Adipose tissue (tissue), 3 donors: Measurements from ENCODE around the gene ATG12. TPM values are rescaled to one million over a fixed set of nuclear protein-coding genes. Genes with fewer than 3 reads are reported as not detected.
"Not testable (repeated sequence)": the region's sequence is repeated elsewhere in the genome, so short reads cannot be mapped to it uniquely, and the experiment has no call there.

ENCODE experiments used
- H3K27ac ChIP-seq: one replicate; pipeline ENCODE4 v1.5.1; 2013; ENCODE audit warnings: low read depth, low read length
- WGBS, 3 donors: extraction: QIAGEN DNeasy Blood & Tissue Kit; methylation state at CpG; one replicate each; pipeline ENCODE4 v1.1.7; 2013; 5-methylcytosine and 5-hydroxymethylcytosine counted together
- polyA plus RNA-seq, 3 donors: library from polyadenylated mRNA; stranded (reverse); fragments of 200-250 nt; gene quantifications; one replicate each; pipeline ENCODE4 v1.2.3, GENCODE V29; 2013
- donor health status: healthy with polysubstance abuse.
- donor health status: Bipolar disorder and iron deficiency.
- donor health status: healthy.

The ATG12 gene
- polyA plus RNA-seq, 3 donors = 21.8 to 32.2 (median 29.7) TPM

DNA sequence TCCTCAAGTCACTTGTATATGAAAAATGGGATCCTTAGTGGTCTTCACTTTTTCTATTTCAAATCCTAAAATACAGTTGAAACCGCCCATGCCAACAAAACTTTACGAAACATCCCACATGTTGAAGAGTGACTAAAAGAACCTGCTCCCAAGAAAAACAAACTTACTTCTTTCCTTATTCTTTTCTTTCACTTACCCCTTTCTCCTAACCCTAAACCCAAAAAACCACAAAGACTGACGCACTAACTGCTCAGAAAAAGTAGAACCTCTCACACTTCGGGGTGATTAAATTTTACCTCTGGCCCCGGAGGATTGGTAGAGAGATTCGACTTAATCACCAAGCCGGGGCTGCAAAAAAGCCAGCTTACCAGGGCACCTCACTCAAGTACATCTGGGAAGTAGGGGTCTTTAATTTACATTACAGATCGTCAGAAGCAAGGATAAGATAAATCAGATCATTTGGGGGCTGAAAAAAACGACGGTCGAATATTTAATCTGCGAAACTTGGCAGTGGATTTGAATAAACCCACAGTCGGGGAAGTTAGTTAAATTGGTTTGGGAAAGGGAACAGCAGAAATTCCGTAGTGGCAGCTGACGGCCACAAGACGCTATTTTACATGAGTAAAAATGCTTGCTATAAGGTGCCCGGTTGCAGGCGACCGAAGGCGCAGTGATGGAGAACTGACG, 26.2 kb downstream of the ATG12 start:
- no peak overlapping the region for H3K27ac ChIP-seq
- 23 to 29% (median 25%) methylated on average over 21 of the region's 21 CpGs for WGBS, 3 donors

DNA sequence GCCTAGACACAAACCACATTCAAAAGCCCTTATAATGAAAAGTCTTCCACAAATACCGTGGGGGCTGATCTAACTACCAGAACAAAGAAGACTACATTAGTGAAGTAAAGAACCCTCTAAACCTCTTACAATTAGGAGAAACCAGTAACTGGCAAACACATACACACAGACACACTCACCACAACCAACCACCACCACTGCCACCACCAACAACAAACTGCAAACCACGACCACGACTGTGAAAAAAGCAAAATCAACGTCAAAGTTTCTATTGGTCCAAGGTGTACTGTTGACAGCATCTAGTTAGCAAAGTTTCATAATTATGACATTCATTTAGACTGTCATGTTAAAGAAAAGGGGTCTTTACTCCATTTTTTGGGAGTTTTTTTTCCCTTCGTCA, 27.6 kb downstream of the ATG12 start:
- H3K27ac ChIP-seq = no peak overlapping the region
- WGBS, 3 donors = 74 to 88% (median 78%) methylated on average over 5 of the region's 5 CpGs

DNA sequence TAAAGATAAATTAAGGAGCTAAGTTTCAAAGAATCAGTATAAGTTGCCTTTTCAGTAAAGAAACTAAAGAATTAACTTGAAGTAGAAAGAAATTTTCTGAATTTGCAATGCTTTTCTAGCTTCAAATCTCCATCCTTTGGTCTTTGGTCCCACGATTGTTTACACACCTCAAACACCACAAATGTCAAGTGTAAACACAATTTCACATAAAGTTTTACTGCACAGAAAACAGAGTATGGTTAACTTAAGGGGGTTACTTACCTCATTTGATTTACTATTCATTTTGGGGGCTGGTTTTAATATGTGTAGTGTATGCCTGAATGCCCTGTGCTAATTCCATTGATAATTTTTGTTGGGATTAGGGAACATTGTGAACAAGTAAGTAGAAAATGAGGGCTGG, 29.0 kb downstream of the ATG12 start:
- H3K27ac ChIP-seq = no peak overlapping the region
- WGBS, 3 donors = 66 to 87% (median 87%) methylated on average over 1 of the region's 1 CpG

DNA sequence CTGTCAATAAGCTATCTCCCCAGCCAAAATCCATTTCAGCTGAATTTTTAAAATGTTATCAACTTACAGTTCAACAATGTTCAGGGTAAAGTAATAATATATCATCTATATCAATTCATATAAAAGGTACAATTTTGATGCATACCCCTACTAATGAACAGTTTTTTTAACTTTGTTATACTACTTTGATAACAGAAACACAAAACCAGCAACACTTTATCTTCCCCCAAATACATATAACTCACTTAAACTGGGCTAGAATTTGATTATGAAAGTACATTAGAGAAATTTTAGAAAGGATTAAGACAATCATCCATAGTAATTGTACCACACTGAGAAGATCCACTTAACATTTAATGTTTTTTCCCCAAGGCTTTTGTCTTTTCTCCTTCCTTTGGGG, 30.0 kb downstream of the ATG12 start:
- H3K27ac ChIP-seq = no peak overlapping the region

DNA sequence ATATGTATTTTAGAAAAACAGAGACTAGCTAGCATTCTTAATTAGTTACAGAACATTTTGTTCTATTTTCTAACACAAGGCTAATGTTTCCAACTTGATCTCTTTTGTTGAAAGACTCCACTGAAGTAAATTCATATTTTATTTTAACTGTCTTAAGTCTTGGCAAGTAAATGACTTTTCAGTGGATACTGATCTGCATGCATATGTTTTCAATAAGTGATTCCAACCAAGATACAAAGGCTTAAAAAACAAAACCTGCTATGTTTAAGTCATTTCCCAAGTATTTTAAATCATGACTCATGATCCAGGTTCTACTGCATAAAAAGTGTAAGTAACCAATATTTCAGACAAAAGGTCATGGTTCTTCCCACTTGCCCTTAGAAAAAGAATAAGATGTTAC, 30.6 kb downstream of the ATG12 start:
- no peak overlapping the region for H3K27ac ChIP-seq

DNA sequence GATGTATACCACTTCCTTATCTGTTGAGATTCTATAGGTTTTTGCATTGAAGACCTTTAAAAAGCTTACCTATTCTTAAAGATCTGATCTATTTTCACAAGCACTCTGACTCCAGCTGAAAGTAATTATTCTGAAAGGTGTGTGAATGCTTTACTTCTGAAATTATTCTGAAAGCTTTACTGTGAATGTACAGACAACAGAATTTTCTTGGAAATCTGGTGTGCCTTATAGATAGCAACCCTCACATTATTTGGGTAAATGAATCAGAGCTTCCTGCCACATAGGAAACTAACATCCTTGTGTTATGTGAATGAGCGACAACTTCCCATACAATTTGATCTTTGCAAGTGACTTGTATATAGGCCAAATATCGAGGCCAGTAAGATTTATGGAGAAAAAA, 31.4 kb downstream of the ATG12 start:
- H3K27ac ChIP-seq = no peak overlapping the region
- 67 to 81% (median 69%) methylated on average over 2 of the region's 2 CpGs for WGBS, 3 donors

DNA sequence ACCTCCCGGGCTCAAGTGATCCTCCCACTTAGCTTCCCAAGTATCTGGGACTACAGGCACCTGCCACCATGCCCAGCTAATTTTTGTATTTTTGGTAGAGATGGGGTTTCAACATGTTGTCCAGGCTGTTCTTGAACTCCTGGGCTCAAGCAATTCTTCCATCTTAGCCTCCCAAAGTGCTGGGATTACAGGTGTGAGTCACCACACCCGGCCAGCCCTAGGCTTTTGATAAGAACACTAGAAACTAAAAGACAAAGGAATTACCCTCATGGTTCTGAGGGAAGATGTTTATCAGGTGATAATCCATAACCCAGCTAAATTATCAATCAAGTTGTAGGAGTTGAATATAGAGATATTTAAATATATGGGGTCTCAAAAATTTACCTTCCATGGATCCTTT, 33.3 kb downstream of the ATG12 start:
- not testable (repeated sequence) for H3K27ac ChIP-seq
- 91 to 100% (median 97%) methylated on average over 2 of the region's 2 CpGs for WGBS, 3 donors

DNA sequence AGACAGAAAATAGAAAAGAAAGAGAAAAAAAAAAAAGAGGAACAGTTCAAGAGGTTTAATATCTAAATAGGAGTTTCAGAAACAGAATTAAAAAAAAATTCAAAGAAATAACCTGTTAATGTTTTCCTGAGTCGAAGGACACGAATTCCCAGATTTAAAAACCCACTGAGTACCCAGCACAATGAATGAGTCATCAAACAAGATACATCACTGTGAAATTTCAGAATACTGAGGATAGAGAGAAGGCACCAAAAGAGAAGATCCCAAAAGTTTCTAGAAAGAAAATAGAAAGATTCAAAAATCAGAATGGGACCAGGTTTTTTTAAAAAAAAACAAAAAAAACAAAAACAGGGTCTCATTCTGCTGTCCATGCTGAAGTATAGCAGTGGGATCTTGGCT, 33.7 kb downstream of the ATG12 start:
- no peak overlapping the region for H3K27ac ChIP-seq
- 87 to 91% (median 88%) methylated on average over 2 of the region's 2 CpGs for WGBS, 3 donors

DNA sequence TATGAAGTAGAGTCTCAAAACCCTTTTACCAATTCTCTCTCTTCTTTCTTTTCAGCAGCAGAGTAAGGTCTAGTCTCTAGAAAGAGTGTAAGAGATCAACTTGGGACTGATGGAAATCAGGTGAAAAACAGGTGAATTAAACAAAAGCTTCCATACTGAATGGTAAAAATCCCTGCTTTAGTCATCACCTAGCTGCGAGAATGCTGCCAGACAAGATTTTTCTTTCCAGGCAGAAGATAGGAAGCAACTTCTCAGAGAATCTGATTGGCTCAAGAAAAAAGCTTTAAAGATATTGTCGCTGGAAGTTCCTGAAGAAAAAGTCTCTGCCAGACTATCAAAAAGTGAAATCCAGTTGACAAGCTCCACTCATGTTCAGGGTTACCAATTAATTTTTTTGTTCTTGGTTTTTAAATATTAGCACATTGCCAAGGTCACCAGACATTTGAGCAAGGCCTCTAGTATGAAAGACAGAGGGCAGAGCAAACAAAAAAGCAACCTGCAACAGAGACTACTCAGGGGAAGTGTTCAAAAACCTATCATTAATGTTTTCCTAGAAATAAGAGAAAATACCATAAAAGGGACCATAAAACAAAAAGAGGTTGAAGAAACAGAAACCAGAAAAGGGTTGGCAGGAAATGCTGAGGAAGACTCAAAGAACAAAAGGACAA, 34.2 kb downstream of the ATG12 start:
- H3K27ac ChIP-seq = no peak overlapping the region
- 30 to 83% (median 82%) methylated on average over 2 of the region's 2 CpGs for WGBS, 3 donors

DNA sequence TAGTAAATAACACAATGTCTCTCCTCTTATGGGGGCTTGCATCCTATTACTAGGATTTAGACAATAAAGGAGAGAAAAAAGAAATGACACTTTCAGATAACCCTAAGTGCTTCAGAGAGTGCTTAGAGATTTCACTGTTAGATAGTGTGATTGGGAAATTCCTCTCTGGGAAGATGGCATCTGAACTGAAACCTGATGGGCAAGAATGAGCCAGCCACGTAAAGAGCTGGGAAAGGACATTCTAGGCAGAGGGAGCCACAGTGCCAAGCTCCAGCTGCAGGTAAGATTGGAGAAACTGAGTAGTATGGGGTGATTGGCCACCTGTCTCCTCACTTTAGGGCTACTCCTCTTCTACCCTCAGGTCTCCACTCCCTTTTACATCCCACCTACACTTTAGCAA, 39.4 kb downstream of the ATG12 start:
- H3K27ac ChIP-seq = no peak overlapping the region
- 63 to 86% (median 67%) methylated on average over 1 of the region's 1 CpG for WGBS, 3 donors

DNA sequence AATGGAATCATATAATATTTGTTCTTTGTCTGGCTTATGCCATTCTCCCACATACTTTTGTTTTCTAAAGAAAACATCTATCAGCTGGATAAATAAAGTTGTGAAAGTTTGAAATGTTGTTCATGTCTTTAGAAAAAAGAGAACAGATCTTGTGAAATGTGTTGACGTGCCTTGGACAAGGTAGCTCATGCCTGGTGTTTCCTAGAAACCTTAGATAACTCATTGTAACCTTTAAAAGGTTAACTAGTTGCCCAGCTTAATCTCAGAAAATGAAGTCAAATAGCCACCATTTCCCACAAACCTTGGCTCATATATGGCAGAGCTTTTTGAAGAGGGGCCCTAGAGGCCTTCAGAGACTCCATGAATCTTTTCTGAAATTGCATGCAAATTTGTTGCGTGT, 40.2 kb downstream of the ATG12 start:
- 88 to 94% (median 89%) methylated on average over 2 of the region's 2 CpGs for WGBS, 3 donors
- no peak overlapping the region for H3K27ac ChIP-seq

DNA sequence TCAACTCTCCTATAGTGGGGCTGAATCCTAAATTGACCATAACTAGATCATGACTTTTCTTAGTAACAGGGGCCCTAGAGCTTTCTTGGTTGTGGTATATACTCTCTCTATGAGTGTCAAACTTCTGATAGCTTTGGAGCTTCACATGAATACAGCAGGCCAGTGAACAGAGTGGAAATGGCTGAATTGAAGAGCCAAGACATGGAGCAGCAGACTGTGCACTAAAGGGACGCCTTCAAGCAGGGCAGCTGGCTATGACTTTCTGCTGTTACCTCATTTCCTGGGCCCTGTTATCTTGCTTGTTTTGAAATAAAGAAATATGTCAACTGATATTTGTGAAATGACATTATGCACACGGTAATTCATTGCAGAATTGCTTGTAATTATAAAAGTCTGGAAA, 41.3 kb downstream of the ATG12 start:
- 68 to 87% (median 68%) methylated on average over 2 of the region's 2 CpGs for WGBS, 3 donors
- H3K27ac ChIP-seq = no peak overlapping the region

DNA sequence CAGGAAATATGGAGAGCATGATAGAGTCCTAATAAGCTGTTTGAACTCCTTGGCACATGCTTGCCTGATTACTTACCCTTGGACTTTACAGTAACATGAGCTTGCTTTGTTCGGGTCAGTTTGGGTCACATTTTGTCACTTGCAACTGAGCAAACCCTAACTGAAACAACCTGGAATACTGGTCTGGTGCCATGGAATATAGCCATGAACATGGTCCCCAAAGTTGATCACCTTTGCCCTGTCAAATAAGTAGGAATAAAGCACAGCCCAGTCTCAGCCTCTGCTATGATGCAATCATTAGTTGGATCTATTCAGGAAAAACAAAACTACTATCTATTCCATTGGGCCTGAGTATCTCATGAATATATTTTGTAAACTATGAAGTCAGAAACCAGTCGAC, 43.1 kb downstream of the ATG12 start:
- WGBS, 3 donors = 31 to 54% (median 40%) methylated on average over 2 of the region's 2 CpGs
- no peak overlapping the region for H3K27ac ChIP-seq

DNA sequence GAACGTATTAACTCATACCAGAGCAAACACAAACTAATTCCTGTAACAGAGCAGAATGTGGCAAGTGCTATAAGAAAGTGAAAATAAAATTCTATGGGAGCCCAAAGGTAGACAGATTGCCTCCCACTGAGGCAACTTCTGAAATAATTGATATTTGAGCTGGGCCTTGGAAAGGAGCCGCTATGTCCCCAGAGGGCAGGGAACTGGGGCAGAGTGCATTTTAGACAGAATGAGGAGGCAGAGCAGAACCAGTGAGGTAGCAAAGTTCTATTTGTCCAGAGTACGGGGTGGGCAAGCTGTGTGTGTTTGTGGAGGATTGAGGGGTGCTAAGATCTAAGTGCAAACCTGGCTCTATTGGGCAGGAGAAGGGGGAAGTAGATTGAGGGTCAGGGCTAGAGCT, 44.7 kb downstream of the ATG12 start:
- WGBS, 3 donors = 79 to 91% (median 83%) methylated on average over 3 of the region's 3 CpGs
- H3K27ac ChIP-seq = no peak overlapping the region

DNA sequence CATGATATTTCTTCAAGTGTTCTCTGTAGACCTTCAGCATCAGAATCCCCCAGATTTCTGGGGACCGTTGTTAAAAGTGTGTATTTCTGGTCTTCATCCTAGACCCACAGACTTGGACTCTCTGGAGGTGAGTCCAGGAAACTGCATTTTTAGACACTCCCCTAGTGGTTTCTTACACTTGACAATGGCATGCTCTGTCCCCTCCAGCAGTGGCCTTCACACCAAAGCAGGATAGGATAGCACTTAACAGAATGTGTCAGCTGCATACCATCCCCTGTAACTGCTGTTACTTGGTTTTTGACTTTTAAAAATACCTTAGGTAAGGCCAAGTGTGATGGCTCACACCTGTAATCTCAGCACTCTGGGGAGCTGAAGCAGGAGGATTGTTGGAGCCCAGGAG, 45.7 kb downstream of the ATG12 start:
- no peak overlapping the region for H3K27ac ChIP-seq
- 86 to 100% (median 94%) methylated on average over 1 of the region's 1 CpG for WGBS, 3 donors

DNA sequence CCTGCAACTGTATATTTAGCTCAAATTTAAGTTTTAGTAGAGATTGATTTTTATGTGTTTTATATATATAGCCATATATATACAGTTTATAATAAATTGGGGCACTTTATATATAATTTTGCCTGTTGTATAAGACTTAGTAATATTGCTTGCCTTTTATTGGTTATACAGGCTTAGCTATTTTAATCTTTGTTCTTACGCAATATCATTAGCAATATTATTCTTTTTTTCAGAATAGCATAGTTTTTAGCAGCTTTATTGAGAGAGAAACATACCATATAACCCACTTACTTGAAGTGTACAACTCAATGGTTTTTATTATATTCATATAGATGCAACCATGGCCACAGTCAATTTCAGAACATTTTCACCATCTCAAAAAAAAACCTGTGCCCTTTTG, 52.9 kb downstream of the ATG12 start:
- no peak overlapping the region for H3K27ac ChIP-seq
- 95 to 96% (median 96%) methylated on average over 1 of the region's 1 CpG for WGBS, 3 donors

DNA sequence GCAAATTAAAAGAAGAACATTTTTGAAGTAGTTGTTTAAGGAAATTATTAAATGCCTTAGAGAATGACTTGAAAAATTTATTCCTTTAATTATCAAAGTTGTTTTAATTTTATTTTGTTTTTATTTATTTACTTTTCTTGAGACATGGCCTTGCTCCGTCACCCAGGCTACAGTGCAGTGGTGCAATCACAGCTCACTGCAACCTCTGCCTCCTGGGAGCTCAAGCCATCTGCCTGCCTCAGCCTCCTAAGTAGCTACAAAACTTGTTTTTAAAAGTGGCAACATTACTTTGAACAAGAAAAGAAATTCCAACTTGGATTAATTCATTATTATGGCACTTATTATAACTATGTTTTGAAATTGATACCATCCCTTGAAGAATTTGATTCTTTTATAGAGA, 53.9 kb downstream of the ATG12 start:
- WGBS, 3 donors = 43 to 65% (median 59%) methylated on average over 1 of the region's 1 CpG
- H3K27ac ChIP-seq = no peak overlapping the region

DNA sequence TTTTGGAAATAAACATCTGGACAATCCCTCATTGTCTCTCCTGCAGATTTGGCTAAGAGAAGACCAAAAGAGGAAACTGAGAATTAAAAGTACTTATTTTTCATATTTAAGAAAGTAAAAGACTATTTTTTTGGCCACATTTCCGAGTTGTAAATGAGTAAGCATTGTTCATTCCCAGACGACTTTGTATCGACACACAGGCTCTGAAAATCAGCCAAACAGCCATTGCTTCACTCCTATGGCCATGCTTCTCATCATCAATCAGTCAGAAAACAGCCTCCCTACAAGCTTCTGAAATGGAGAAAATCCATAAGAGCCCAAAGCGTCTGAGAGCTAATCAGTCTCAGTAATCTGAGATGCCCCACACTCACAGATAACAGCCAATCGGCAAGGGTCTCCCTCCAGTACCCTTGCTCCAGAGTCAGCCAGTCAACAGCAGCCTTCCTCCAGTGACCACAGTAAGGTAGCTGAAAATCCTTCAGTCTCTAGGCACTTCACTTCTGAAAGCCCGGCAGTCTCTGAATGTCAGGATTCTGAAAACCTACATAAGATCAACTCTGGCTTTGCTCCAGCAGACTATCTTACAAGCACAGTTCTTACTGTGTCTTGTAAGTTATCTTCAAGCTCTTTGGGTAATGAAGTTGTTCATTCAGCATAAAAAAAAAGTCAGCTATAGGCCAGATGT, 55.8 kb downstream of the ATG12 start:
- no peak overlapping the region for H3K27ac ChIP-seq
- WGBS, 3 donors = 34 to 51% (median 47%) methylated on average over 6 of the region's 6 CpGs

DNA sequence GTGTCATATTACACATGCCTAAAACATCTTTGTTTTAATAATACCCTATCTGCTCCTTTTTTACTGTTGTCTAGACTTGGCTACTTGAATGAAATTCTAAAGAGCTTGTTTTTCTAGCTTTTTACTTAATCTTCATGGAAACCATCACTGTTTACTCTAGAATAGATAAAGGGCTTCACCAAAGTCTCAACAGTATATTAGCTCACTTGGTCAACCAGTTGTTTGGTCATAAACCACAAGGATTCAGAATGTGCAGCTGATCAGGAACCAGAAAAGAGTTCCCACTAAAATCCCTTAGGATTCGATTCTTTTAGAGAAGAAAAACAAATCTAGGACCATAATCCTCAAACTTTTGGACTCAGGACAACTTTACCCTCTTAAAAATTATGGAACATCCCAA, 62.9 kb downstream of the ATG12 start:
- no peak overlapping the region for H3K27ac ChIP-seq
- 58 to 76% (median 69%) methylated on average over 1 of the region's 1 CpG for WGBS, 3 donors
